K562 (cell line): Measurements from ENCODE around the gene RSPH9. TPM values are rescaled to one million over a fixed set of nuclear protein-coding genes. Genes with fewer than 3 reads are reported as not detected.
A peak's percentile ranks its signal among the peaks of the same experiment; 100 is the strongest.

Source experiments
- ATAC-seq: fragments of 200-7000 bp; cut with Tn5 transposase; 3 replicates; pipeline ENCODE4 v1.9.1; 2020; ENCODE audit warnings: moderate library complexity
- BruUV-seq: library from RNA; stranded (reverse); fragments of 400-500 nt; replicated peaks from 2 replicates; lab custom pipeline; 2021; lab: Mats Ljungman, UMichigan
- CTCF ChIA-PET: fragments of 300-600 bp; formaldehyde crosslinking; extraction: SDS; loops from one replicate; lab custom pipeline; 2021; ENCODE audit warnings: low intra/inter-chr PET ratio; lab: Yijun Ruan, JAX
- POLR2A ChIA-PET: fragments of 300-600, 350-650 bp; sonication (Branson Sonifier 250); formaldehyde crosslinking; extraction: SDS; loops from one replicate; lab custom pipeline; 2021; ENCODE audit warnings: antibody characterized with exemption, inconsistent platforms; lab: Yijun Ruan, JAX
- DNase-seq, 4 experiments: peaks; one replicate each; pipeline versions ENCODE4 v3.0.0 to v3.0.0-alpha.2; 2011 to 2018; ENCODE audit warnings: low spot score in 3 of 4, mixed read lengths in 3 of 4; ENCODE audit errors: extremely low read depth in 1 of 4
- FAIRE-seq: peaks from 2 replicates; lab custom pipeline; 2011; peaks lifted over from hg19 to GRCh38; lab: Jason Lieb, UNC
- H2AFZ ChIP-seq: 2 replicates; pipeline ENCODE4 v1.6.0; 2011; ENCODE audit warnings: low read depth, low read length, control low read depth, inconsistent platforms
- H3K27ac ChIP-seq: fragments of 200-600 bp; 3 replicates; pipeline ENCODE4 v1.8.0; 2011; ENCODE audit warnings: low read depth, mild to moderate bottlenecking, control low read depth, inconsistent platforms, low read length, moderate library complexity, mixed read lengths; ENCODE audit errors: extremely low read depth
- H3K27me3 ChIP-seq, 2 experiments: fragments of 300-600 bp in 1 of 2; 2 replicates in 1 of 2; 3 replicates in 1 of 2; pipeline versions ENCODE4 v1.6.0 to v1.8.0; 2011; ENCODE audit warnings: inconsistent platforms in 2 of 2, low read length in 2 of 2, mild to moderate bottlenecking in 1 of 2, mixed read lengths in 1 of 2, moderate library complexity in 1 of 2; ENCODE audit not compliant: control insufficient read depth in 2 of 2, insufficient read depth in 2 of 2
- H3K36me3 ChIP-seq: fragments of 300-600 bp; 3 replicates; pipeline ENCODE4 v1.8.0; 2011; ENCODE audit warnings: mild to moderate bottlenecking, low read length, inconsistent platforms; ENCODE audit not compliant: control insufficient read depth, insufficient read depth
- H3K4me1 ChIP-seq, 2 experiments: fragments of 200-600 bp in 1 of 2; replicated peaks in 1 of 2; 2 replicates in 1 of 2; 3 replicates in 1 of 2; pipeline versions ENCODE4 v1.5.1 to v1.8.0; 2011; ENCODE audit warnings: inconsistent platforms in 2 of 2, low read length in 2 of 2, mild to moderate bottlenecking in 1 of 2, mixed read lengths in 1 of 2, moderate library complexity in 1 of 2; ENCODE audit not compliant: control insufficient read depth in 2 of 2, insufficient read depth in 2 of 2
- H3K4me2 ChIP-seq: 2 replicates; pipeline ENCODE4 v1.6.1; 2011; ENCODE audit warnings: low read length, control low read depth, inconsistent platforms, mixed read lengths; ENCODE audit not compliant: insufficient read depth
- H3K4me3 ChIP-seq: fragments of 200-600 bp; sonication (generic), shearing (Covaris generic); 2 replicates; pipeline ENCODE4 v1.5.1; 2016; ENCODE audit warnings: control low read depth, inconsistent platforms
- H3K79me2 ChIP-seq: fragments of 200-600 bp; 3 replicates; pipeline ENCODE4 v1.8.0; 2011; ENCODE audit warnings: low read length, inconsistent platforms; ENCODE audit not compliant: control insufficient read depth, insufficient read depth
- H3K9ac ChIP-seq, 2 experiments: 2 replicates each; pipeline versions ENCODE4 v1.6.0 to v1.6.1; 2011; ENCODE audit warnings: low read depth in 2 of 2, low read length in 2 of 2, control low read depth in 1 of 2, inconsistent platforms in 1 of 2, mild to moderate bottlenecking in 1 of 2, mixed read lengths in 1 of 2; ENCODE audit not compliant: insufficient read depth in 1 of 2
- H3K9me1 ChIP-seq: one replicate; pipeline ENCODE4 v1.6.0; 2011; ENCODE audit warnings: inconsistent platforms, mild to moderate bottlenecking, low read length, moderate library complexity; ENCODE audit not compliant: control insufficient read depth, insufficient read depth
- H3K9me3 ChIP-seq: replicated peaks from 2 replicates; pipeline ENCODE4 v1.5.1; 2011; ENCODE audit warnings: low read depth, low read length, inconsistent platforms; ENCODE audit not compliant: control insufficient read depth, insufficient read depth
- H4K20me1 ChIP-seq: replicated peaks from 2 replicates; pipeline ENCODE4 v1.6.1; 2011; ENCODE audit warnings: low read length, inconsistent platforms, mixed read lengths; ENCODE audit not compliant: control insufficient read depth, insufficient read depth
- CEBPB ChIP-seq: fragments of 450-650 bp; IDR thresholded peaks from 2 replicates; pipeline ENCODE4 v1.6.1; 2016; ENCODE audit warnings: missing genetic modification characterization, missing compliant biosample characterization
- CEBPG ChIP-seq, 3 experiments: fragments of 200-800 bp in 1 of 3; sonication (Bioruptor generic) in 1 of 3; sonication (generic) in 1 of 3; formaldehyde crosslinking in 1 of 3; IDR thresholded peaks in 2 of 3; conservative IDR thresholded peaks in 1 of 3; 2 replicates each; pipeline versions ENCODE4 v1.6.1 to v1.8.0; 2016 to 2022; ENCODE audit warnings: missing compliant biosample characterization in 2 of 3, missing genetic modification characterization in 2 of 3, mild to moderate bottlenecking in 1 of 3, missing genetic modification reagents in 1 of 3
- NFE2L1 ChIP-seq: fragments of 450-650 bp; IDR thresholded peaks from 2 replicates; pipeline ENCODE4 v1.6.1; 2016; ENCODE audit warnings: missing genetic modification characterization, low read depth, mild to moderate bottlenecking, missing compliant biosample characterization, moderate library complexity, borderline replicate concordance
- PHF8 ChIP-seq: fragments of 200-600 bp; sonication (generic); IDR thresholded peaks from 2 replicates; pipeline ENCODE4 v1.6.1; 2012; ENCODE audit warnings: mixed run types, mild to moderate bottlenecking, inconsistent platforms, low read length, moderate library complexity, borderline replicate concordance
- WGBS: fragments of 100-300 bp; shearing (Covaris generic); methylation state at CpG from one replicate; pipeline ENCODE4 v1.1.6; 2016; ENCODE audit warnings: low coverage, mixed read lengths; ENCODE audit not compliant: insufficient coverage; ENCODE audit errors: missing lambda C conversion rate; 5-methylcytosine and 5-hydroxymethylcytosine counted together
- in situ Hi-C: fragments of 300-500 bp; cut with MboI; formaldehyde crosslinking; loops from 4 replicates; pipeline ENCODE4 v1.15.0; 2018; ENCODE audit warnings: inconsistent platforms, mixed read lengths
- intact Hi-C: fragments of 100-400 bp; cut with micrococcal nuclease; formaldehyde crosslinking; loops from 2 replicates; pipeline ENCODE4 v1.14.2; 2022
- polyA plus RNA-seq, 8 experiments: library from polyadenylated mRNA; depleted of rRNA in 4 of 8; stranded (reverse) in 5 of 8; unstranded in 3 of 8; fragments of >200 nt; fragmentation: Nextera tagmentation in 2 of 8; fragmentation: Illumina TruSeq in 1 of 8; extraction: Ambion mirVana in 2 of 8; extraction: Trizol in 1 of 8; gene quantifications; 2 replicates each; pipeline versions ENCODE4 v1.2.1 to v1.2.3, GENCODE V29; 2011 to 2014; ENCODE audit warnings: inconsistent platforms in 1 of 8, missing spikeins in 1 of 8
- total RNA-seq, 7 experiments: library from RNA; depleted of rRNA in 6 of 7; stranded (reverse); fragments of >200 nt in 6 of 7; fragmentation: Illumina TruSeq in 2 of 7; extraction: Trizol in 2 of 7; gene quantifications; 2 replicates each; pipeline versions ENCODE4 v1.2.1 to v1.2.3, GENCODE V29; 2011 to 2021; ENCODE audit warnings: low replicate concordance in 1 of 7
- TF ChIP-seq, protein P1 (sequence below): fragments of 450-650 bp; IDR thresholded peaks from 2 replicates; pipeline ENCODE4 v1.6.1; 2016; ENCODE audit warnings: missing biosample characterization, missing genetic modification characterization
- TF ChIP-seq, protein P2 (sequence below), 2 experiments: fragments of 450-650 bp in 1 of 2; sonication (generic) in 1 of 2; formaldehyde crosslinking in 1 of 2; IDR thresholded peaks in 1 of 2; conservative IDR thresholded peaks in 1 of 2; 2 replicates each; pipeline versions ENCODE4 v1.6.1 to v1.8.1; 2016 to 2023; ENCODE audit warnings: mild to moderate bottlenecking in 2 of 2, moderate library complexity in 2 of 2, inconsistent platforms in 1 of 2, missing genetic modification reagents in 1 of 2
- TF ChIP-seq, protein P3 (sequence below): fragments of 250-450 bp; sonication (Bioruptor Pico); IDR thresholded peaks from 2 replicates; pipeline ENCODE4 v1.5.0; 2021; ENCODE audit warnings: mild to moderate bottlenecking, moderate library complexity

The RSPH9 gene
- total and polyA plus RNA-seq, 9 of the 15 experiments (the other 6 are each of a cell fraction or from before 2014, with no cell fraction given): 0.05 to 0.60 (median 0.39) TPM; not detected in 6

DNA sequence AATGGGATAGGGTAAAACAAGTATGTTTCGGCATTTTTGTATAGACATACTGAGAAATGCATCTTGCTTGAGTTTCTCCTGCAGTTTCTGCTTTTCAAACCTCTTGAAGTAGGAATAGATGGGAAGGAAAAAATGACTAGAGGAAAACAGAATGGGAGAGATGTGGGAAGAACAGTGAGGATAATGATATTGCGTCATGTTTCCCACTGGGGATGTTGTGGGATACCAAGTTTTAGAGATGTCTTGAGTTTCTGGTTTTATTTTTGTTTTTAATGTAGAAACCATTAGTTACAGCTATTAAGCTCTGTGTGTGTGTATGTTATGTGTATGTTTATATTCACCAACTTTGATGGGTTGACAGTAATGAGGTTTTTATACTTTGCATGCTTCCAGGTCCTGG is 44.2 kb upstream of the RSPH9 start:
- intact Hi-C loops: no loop called here
- BruUV-seq: no TSS peak
- TF ChIP-seq PHF8 (no peak), CEBPB (peak; percentile 78), CEBPG (CRISPR knock-in tag; IDR thresholded peaks at IDR 0.05) (no peak), CEBPG (tag; conservative IDR thresholded peaks at IDR 0.05 in 1 of 2, IDR thresholded peaks at IDR 0.05 in 1 of 2) (peak; percentile 65 to 81), NFE2L1 (tag) (no peak)
- TF ChIP-seq, protein P1, sequence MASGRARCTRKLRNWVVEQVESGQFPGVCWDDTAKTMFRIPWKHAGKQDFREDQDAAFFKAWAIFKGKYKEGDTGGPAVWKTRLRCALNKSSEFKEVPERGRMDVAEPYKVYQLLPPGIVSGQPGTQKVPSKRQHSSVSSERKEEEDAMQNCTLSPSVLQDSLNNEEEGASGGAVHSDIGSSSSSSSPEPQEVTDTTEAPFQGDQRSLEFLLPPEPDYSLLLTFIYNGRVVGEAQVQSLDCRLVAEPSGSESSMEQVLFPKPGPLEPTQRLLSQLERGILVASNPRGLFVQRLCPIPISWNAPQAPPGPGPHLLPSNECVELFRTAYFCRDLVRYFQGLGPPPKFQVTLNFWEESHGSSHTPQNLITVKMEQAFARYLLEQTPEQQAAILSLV (tag): 0 out of 2 replicates have a peak, but pooled peaks have one; percentile 13
- TF ChIP-seq, protein P2, sequence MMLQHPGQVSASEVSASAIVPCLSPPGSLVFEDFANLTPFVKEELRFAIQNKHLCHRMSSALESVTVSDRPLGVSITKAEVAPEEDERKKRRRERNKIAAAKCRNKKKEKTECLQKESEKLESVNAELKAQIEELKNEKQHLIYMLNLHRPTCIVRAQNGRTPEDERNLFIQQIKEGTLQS (IDR thresholded peaks at IDR 0.05): peak; percentile 48; the same call in 1 of the 2 replicates
- TF ChIP-seq, protein P2 (CRISPR knock-in tag; conservative IDR thresholded peaks at IDR 0.05): no peak
- TF ChIP-seq, protein P3, sequence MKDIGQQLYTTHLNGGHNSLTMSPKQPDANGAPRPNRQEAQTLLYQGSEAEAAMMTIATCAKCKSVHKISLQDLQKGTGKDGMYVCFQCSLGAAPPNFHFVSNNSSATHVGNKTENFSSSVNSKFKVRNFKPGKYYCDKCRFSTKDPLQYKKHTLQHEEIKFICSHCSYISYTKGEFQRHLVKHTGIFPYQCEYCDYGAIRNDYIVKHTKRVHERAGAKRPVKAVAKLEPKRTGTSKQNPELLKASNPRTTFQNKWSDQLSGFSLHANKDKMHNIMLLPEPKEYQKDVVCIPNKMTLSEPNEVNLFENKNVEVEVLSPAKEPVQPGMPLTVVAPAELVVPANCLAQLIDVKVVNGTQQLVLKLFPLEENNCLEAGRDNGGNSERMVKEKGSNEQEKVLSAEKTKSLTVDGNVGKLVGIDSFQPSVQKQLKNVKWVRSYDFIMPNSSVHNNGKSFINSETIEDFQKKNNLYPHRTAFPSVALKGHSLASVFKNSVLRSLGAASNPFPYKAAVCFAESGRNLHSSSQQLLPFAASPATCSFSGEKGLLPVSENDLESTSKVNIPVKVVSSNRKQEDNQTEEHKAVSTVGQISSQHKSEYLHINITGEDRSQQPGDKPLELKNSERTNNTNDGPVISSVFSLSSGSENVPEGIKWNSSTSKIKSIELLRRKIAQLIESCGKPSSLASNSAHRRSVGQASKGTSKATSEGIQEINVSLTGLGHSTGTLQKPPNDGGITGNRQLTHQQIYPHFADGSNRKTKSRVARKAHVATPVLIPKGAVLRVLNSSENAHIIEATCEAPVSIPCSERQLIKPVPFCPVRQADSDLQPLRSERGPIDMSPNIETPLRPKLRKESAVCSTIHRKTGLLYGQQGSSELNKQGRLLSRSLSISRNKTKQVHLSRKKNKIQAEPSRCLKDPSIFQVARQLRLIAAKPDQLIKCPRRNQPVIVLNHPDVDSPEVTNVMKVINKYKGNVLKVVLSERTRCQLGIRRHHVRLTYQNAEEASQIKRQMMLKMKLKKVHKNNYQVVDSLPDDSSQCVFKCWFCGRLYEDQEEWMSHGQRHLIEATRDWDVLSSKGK (CRISPR knock-in tag): no peak

More for the DNA sequence above, 44.2 kb upstream of the RSPH9 start:
- ATAC-seq (no peak), FAIRE-seq (no peak), DNase-seq (no peak)
- H3K4me1 ChIP-seq: no peaks in the 10 kb centered on the region
- ChIA-PET POLR2A (interaction anchor here (2.1 kb wide), 1 partner anchor 19 kb away, joined by 6 read pairs; no protein-coding TSS in a partner anchor), CTCF (no interaction called here)
- in situ Hi-C loops: no loop called here
- no peaks in the 10 kb centered on the region for H3K9me3 ChIP-seq
- H3K4me2 ChIP-seq: no peak overlapping the region
- no peak overlapping the region for H3K27ac ChIP-seq
- H3K9ac ChIP-seq: no peak overlapping the region
- H4K20me1 ChIP-seq: no peaks in the 10 kb centered on the region
- no peak overlapping the region for H2AFZ ChIP-seq
- H3K36me3 ChIP-seq: peaks cover 73% of the 10 kb centered on the region
- H3K9me1 ChIP-seq: no peaks in the 10 kb centered on the region
- no peaks in the 10 kb centered on the region for H3K27me3 ChIP-seq
- no peak overlapping the region for H3K4me3 ChIP-seq
- WGBS: 98% methylated on average over 2 of the region's 2 CpGs
- H3K79me2 ChIP-seq: no peaks in the 10 kb centered on the region
